Endodermal cell (in vitro differentiated cells): Measurements from ENCODE around the gene TPST1. TPM values are rescaled to one million over a fixed set of nuclear protein-coding genes. Genes with fewer than 3 reads are reported as not detected.
A peak's percentile ranks its signal among the peaks of the same experiment; 100 is the strongest.

ENCODE experiments used
- DNase-seq: peaks from one replicate; pipeline ENCODE4 v3.0.0-alpha.2; 2017
- H3K27ac ChIP-seq: 2 replicates; pipeline ENCODE4 v1.5.1; 2013; ENCODE audit warnings: mild to moderate bottlenecking, low read depth, low read length, moderate library complexity
- H3K27me3 ChIP-seq: 2 replicates; pipeline ENCODE4 v1.6.1; 2013; ENCODE audit warnings: mild to moderate bottlenecking, low read length, moderate library complexity; ENCODE audit not compliant: insufficient read depth, control insufficient read depth, poor library complexity, severe bottlenecking
- H3K36me3 ChIP-seq: 2 replicates; pipeline ENCODE4 v1.7.0; 2013; ENCODE audit warnings: mild to moderate bottlenecking, low read length, moderate library complexity; ENCODE audit not compliant: control insufficient read depth, insufficient read depth
- H3K4me1 ChIP-seq: one replicate; pipeline ENCODE4 v1.7.0; 2013; ENCODE audit warnings: low read length; ENCODE audit not compliant: control insufficient read depth, insufficient read depth
- H3K4me3 ChIP-seq: 2 replicates; pipeline ENCODE4 v1.5.1; 2013; ENCODE audit warnings: mild to moderate bottlenecking, low read length, moderate library complexity
- H3K9ac ChIP-seq: 2 replicates; pipeline ENCODE4 v1.6.1; 2013; ENCODE audit warnings: mild to moderate bottlenecking, low read length, moderate library complexity; ENCODE audit not compliant: poor library complexity, severe bottlenecking; ENCODE audit errors: extremely low read depth
- H3K9me3 ChIP-seq: 2 replicates; pipeline ENCODE4 v1.6.1; 2013; ENCODE audit warnings: mild to moderate bottlenecking, low read length, moderate library complexity; ENCODE audit not compliant: control insufficient read depth
- H3K27ac Mint-ChIP-seq: 2 replicates; pipeline ENCODE4 v1.8.0; 2020; ENCODE audit warnings: mixed read lengths
- H3K27me3 Mint-ChIP-seq: 2 replicates; pipeline ENCODE4 v1.8.0; 2021; ENCODE audit warnings: mild to moderate bottlenecking, mixed read lengths; ENCODE audit not compliant: insufficient read depth
- H3K36me3 Mint-ChIP-seq: 2 replicates; pipeline ENCODE4 v1.8.0; 2020; ENCODE audit warnings: low read depth, mixed read lengths
- H3K4me1 Mint-ChIP-seq: 2 replicates; pipeline ENCODE4 v1.8.0; 2020; ENCODE audit warnings: mixed read lengths
- H3K4me3 Mint-ChIP-seq: 2 replicates; pipeline ENCODE4 v1.8.0; 2020; ENCODE audit warnings: mild to moderate bottlenecking, moderate library complexity, mixed read lengths
- H3K9me3 Mint-ChIP-seq: 2 replicates; pipeline ENCODE4 v1.8.0; 2020; ENCODE audit warnings: mild to moderate bottlenecking, mixed read lengths
- CTCF ChIP-seq: fragments of 200-600 bp; sonication (generic); conservative IDR thresholded peaks from 2 replicates; pipeline ENCODE4 v1.5.0; 2021; ENCODE audit warnings: antibody characterized with exemption, mild to moderate bottlenecking
- WGBS, 2 experiments: methylation state at CpG; one replicate each; pipeline versions ENCODE4 v1.1.5 to v1.1.7; 2013; ENCODE audit warnings: missing lambda C conversion rate in 2 of 2, mixed read lengths in 1 of 2; ENCODE audit not compliant: insufficient coverage in 1 of 2, insufficient read length in 1 of 2; 5-methylcytosine and 5-hydroxymethylcytosine counted together
- total RNA-seq, 2 donors: library from RNA; stranded (reverse); fragmentation: NEBNext Ultra II Directional in 1 of 2; extraction: Animal tissue kit (Norgen Biotek cat#: 25700) in 1 of 2; gene quantifications; 2 replicates in 1 of 2; 3 replicates in 1 of 2; pipeline ENCODE4 v1.2.1, GENCODE V29; 2021

Gene TPST1
- total RNA-seq, 2 donors from 2014 or later: 38.3 to 43.8 TPM

- WGBS, 2 experiments: 87 to 90% methylated on average over 6 to 8 of the region's 8 CpGs
- no peak for TF ChIP-seq CTCF
- peaks cover 23% of the 10 kb centered on the region for H3K4me1 ChIP-seq
- no peak for DNase-seq
- peaks cover 10% of the 10 kb centered on the region for H3K36me3 Mint-ChIP-seq
- H3K9me3 ChIP-seq: peaks cover 19% of the 10 kb centered on the region
- H3K4me3 ChIP-seq: no peak overlapping the region
- no peaks in the 10 kb centered on the region for H3K27me3 ChIP-seq
- peaks cover 15% of the 10 kb centered on the region for H3K9me3 Mint-ChIP-seq
- no peak overlapping the region for H3K27ac ChIP-seq
- peak overlapping the region; percentile 13 for H3K27ac Mint-ChIP-seq
- H3K9ac ChIP-seq: no peak overlapping the region
- H3K36me3 ChIP-seq: peaks cover 7% of the 10 kb centered on the region
- H3K27me3 Mint-ChIP-seq: no peaks in the 10 kb centered on the region
- H3K4me1 Mint-ChIP-seq: peaks cover 62% of the 10 kb centered on the region
- H3K4me3 Mint-ChIP-seq: no peak overlapping the region
Observed at GRCh38 chr7:66303454-66304155, 98.5 kb downstream of the TPST1 start.

DNA sequence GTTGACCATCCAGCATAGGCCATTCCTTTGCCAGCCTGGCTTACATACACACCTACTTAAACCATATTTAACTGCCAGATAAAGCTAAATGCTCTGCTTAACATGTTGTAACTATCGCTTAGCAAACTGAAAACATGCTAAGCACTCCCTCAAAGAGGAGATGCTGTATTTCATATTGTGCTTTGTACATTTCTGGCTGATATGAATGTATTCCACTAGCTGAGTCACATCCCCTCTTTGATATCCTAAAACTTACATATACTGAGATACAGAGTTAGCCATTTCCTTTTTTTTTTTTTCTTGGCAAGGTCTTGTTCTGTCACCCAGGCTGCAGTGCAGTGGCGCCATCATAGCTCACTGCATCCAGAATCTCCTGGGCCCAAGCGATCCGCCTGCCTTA is 99.4 kb downstream of the TPST1 start:
- H3K9me3 ChIP-seq: peaks cover 10% of the 10 kb centered on the region
- Mint-ChIP-seq H3K27me3 (no peaks in the 10 kb centered on the region), H3K9me3 (peaks cover 6% of the 10 kb centered on the region), H3K4me1 (peaks cover 68% of the 10 kb centered on the region), H3K27ac (no peak overlapping the region), H3K4me3 (no peak overlapping the region), H3K36me3 (peaks cover 6% of the 10 kb centered on the region)
- peaks cover 7% of the 10 kb centered on the region for H3K36me3 ChIP-seq
- H3K4me1 ChIP-seq: peaks cover 30% of the 10 kb centered on the region
- no peak overlapping the region for H3K4me3 ChIP-seq
- 97% methylated on average over 4 of the region's 4 CpGs; no CpG with 5 or more reads in 1 of the 2 experiments for WGBS, 2 experiments
- no peaks in the 10 kb centered on the region for H3K27me3 ChIP-seq
- no peak overlapping the region for H3K27ac ChIP-seq
- no peak overlapping the region for H3K9ac ChIP-seq
- no peak for DNase-seq
- no peak for TF ChIP-seq CTCF

GRCh38 chr7:66306243-66306642 is 101.1 kb downstream of the TPST1 start:
- Mint-ChIP-seq H3K36me3 (no peaks in the 10 kb centered on the region), H3K27ac (no peak overlapping the region), H3K4me3 (no peak overlapping the region), H3K9me3 (no peaks in the 10 kb centered on the region), H3K27me3 (no peaks in the 10 kb centered on the region), H3K4me1 (peaks cover 73% of the 10 kb centered on the region)
- Histone ChIP-seq H3K9me3 (no peaks in the 10 kb centered on the region), H3K9ac (no peak overlapping the region), H3K27ac (no peak overlapping the region), H3K4me3 (peak overlapping the region; percentile 10), H3K4me1 (peaks cover 33% of the 10 kb centered on the region), H3K36me3 (no peaks in the 10 kb centered on the region), H3K27me3 (no peaks in the 10 kb centered on the region)
- no peak for DNase-seq
- no peak for TF ChIP-seq CTCF
- 65 to 88% methylated on average over 2 of the region's 2 CpGs for WGBS, 2 experiments
